ENCODE measurements around the gene WDR46. TPM values are rescaled to one million over a fixed set of nuclear protein-coding genes. Genes with fewer than 3 reads are reported as not detected.
"Not testable (repeated sequence)": the region's sequence is repeated elsewhere in the genome, so short reads cannot be mapped to it uniquely, and the experiment has no call there.

The WDR46 gene
- total RNA-seq, 1 experiment from 2014 or later = 77.9 TPM

GRCh38 chr6:33288141-33288920 lies 708 bp downstream of the WDR46 start:
- no peak for DNase-seq (ENCODE audit: low spot score)

GRCh38 chr6:33286946-33287914 lies 1.8 kb downstream of the WDR46 start:
- no peak for DNase-seq (ENCODE audit: low spot score)

GRCh38 chr6:33285214-33285613 lies 3.8 kb downstream of the WDR46 start:
- not testable (repeated sequence) for DNase-seq (ENCODE audit: low spot score)

- no peak for DNase-seq (ENCODE audit: low spot score)
These were observed 8.5 kb downstream of the WDR46 start for GRCh38 chr6:33280539-33280938.

GRCh38 chr6:33279971-33280511 lies 9.0 kb downstream of the WDR46 start:
- DNase-seq (ENCODE audit: low spot score) = peak; percentile 57

- DNase-seq (ENCODE audit: low spot score) = no peak
These were observed 9.8 kb downstream of the WDR46 start for GRCh38 chr6:33279257-33279695.

- DNase-seq (ENCODE audit: low spot score) = no peak
These were observed 10.2 kb downstream of the WDR46 start for GRCh38 chr6:33278810-33279209.

- DNase-seq (ENCODE audit: low spot score) = no peak
These were observed 10.7 kb downstream of the WDR46 start for GRCh38 chr6:33278392-33278741.

- DNase-seq (ENCODE audit: low spot score) = no peak
These were observed 11.2 kb downstream of the WDR46 start for GRCh38 chr6:33277663-33278391.

GRCh38 chr6:33276864-33277662 lies 12.0 kb downstream of the WDR46 start, which contains the start of gene B3GALT4:
TSS of gene B3GALT4 (plus strand) at chr6:33277123. CDS start at chr6:33277420, 297 bp downstream.
- no peak for DNase-seq (ENCODE audit: low spot score)

GRCh38 chr6:33276581-33276863 lies 12.5 kb downstream of the WDR46 start:
- no peak for DNase-seq (ENCODE audit: low spot score)

GRCh38 chr6:33275795-33276580 lies 13.1 kb downstream of the WDR46 start:
- not testable (repeated sequence) for DNase-seq (ENCODE audit: low spot score)

- DNase-seq (ENCODE audit: low spot score) = no peak
These were observed 14.8 kb downstream of the WDR46 start for GRCh38 chr6:33273924-33274902.

- DNase-seq (ENCODE audit: low spot score) = no peak
These were observed 15.7 kb downstream of the WDR46 start for GRCh38 chr6:33273129-33273923.

GRCh38 chr6:33272275-33273128 lies 16.5 kb downstream of the WDR46 start:
- no peak for DNase-seq (ENCODE audit: low spot score)

GRCh38 chr6:33271468-33272274 lies 17.4 kb downstream of the WDR46 start, which contains the start of the genes RPS18 and VPS52:
TSS of gene RPS18 (plus strand) at chr6:33272075. CDS start at chr6:33272120, 45 bp downstream.
TSS of gene VPS52 (minus strand) at chr6:33271876. CDS start at chr6:33271675, 201 bp downstream.
- DNase-seq (ENCODE audit: low spot score) = peak; percentile 98

All from A172 (cell line).